ENCODE measurements around the gene HOXB1. TPM values are rescaled to one million over a fixed set of nuclear protein-coding genes. Genes with fewer than 3 reads are reported as not detected.

The HOXB1 gene
- total and polyA plus RNA-seq, 12 donors, result not detected

GRCh38 chr17:48489781-48490180, 41.0 kb downstream of the HOXB1 start:
- no peaks in the 10 kb centered on the region for H3K36me3 ChIP-seq
- no peak for TF ChIP-seq CTCF (IDR thresholded peaks at IDR 0.05)
- ATAC-seq (no peak), DNase-seq (no peak)
- H3K4me3 ChIP-seq, result no peak overlapping the region
- H3K9me3 ChIP-seq, result no peaks in the 10 kb centered on the region
- 86 to 89% methylated on average over 13 of the region's 13 CpGs for WGBS, 2 donors
- no peak overlapping the region for H3K27ac ChIP-seq
- H3K27me3 ChIP-seq, result peaks cover 0 to 94% (median 88%) of the 10 kb centered on the region in 7 donors
- peaks cover 4 to 18% (median 9%) of the 10 kb centered on the region in 9 donors for H3K4me1 ChIP-seq
- intact Hi-C loops (cut with DNase I), result loop anchor here in 1 of 10 donors (5.0 kb wide), 1 partner anchor 103 kb away; the partner anchor contains the start of genes HOXB3 and HOXB5

GRCh38 chr17:48488548-48489106, 42.2 kb downstream of the HOXB1 start:
- 21 to 30% methylated on average over 3 of the region's 3 CpGs for WGBS, 2 donors
- no peak for ATAC-seq
- Histone ChIP-seq H3K4me3 (no peak overlapping the region), H3K9me3 (no peaks in the 10 kb centered on the region), H3K27me3 (peaks cover 0 to 92% (median 80%) of the 10 kb centered on the region in 7 donors), H3K4me1 (peaks cover 4 to 26% (median 9%) of the 10 kb centered on the region in 9 donors), H3K27ac (no peak overlapping the region), H3K36me3 (no peaks in the 10 kb centered on the region)
- DNase-seq, result no peak
- no peak for TF ChIP-seq CTCF (IDR thresholded peaks at IDR 0.05)
- intact Hi-C loops (cut with DNase I), result no loop called here

GRCh38 chr17:48487221-48487620, 43.6 kb downstream of the HOXB1 start:
- intact Hi-C loops (cut with DNase I), result no loop called here
- no peak overlapping the region for H3K27ac ChIP-seq
- peaks cover 0 to 24% (median 0%) of the 10 kb centered on the region in 9 donors for H3K4me1 ChIP-seq
- 87 to 89% methylated on average over 2 of the region's 2 CpGs for WGBS, 2 donors
- no peaks in the 10 kb centered on the region for H3K36me3 ChIP-seq
- H3K27me3 ChIP-seq, result peaks cover 0 to 89% (median 76%) of the 10 kb centered on the region in 7 donors
- no peak for TF ChIP-seq CTCF (IDR thresholded peaks at IDR 0.05)
- no peak for ATAC-seq
- no peak for DNase-seq
- H3K4me3 ChIP-seq, result no peak overlapping the region
- no peaks in the 10 kb centered on the region for H3K9me3 ChIP-seq

GRCh38 chr17:48486557-48486956, 44.3 kb downstream of the HOXB1 start:
- ATAC-seq (no peak), DNase-seq (no peak)
- Histone ChIP-seq H3K27ac (no peak overlapping the region), H3K36me3 (no peaks in the 10 kb centered on the region), H3K27me3 (peaks cover 0 to 92% (median 76%) of the 10 kb centered on the region in 7 donors), H3K4me1 (peaks cover 0 to 20% (median 0%) of the 10 kb centered on the region in 9 donors), H3K4me3 (no peak overlapping the region), H3K9me3 (no peaks in the 10 kb centered on the region)
- no peak for TF ChIP-seq CTCF (IDR thresholded peaks at IDR 0.05)
- intact Hi-C loops (cut with DNase I), result no loop called here
- WGBS, 2 donors, result 46 to 61% methylated on average over 5 of the region's 5 CpGs
